HCT116 (cell line): ENCODE data around the gene AUTS2.

Source experiments
- CEBPB ChIP-seq: IDR thresholded peaks from 2 replicates; pipeline ENCODE4 v1.6.1; 2012; ENCODE audit warnings: low read depth
- CTCF ChIP-seq, 3 experiments: fragments of 200-600 bp in 1 of 3; sonication (generic) in 1 of 3; IDR thresholded peaks in 2 of 3; conservative IDR thresholded peaks in 1 of 3; 2 replicates each; pipeline ENCODE4 v1.5.1; 2012 to 2017; ENCODE audit warnings: low read depth in 2 of 3, low read length in 2 of 3, antibody characterized with exemption in 1 of 3, borderline replicate concordance in 1 of 3, control low read depth in 1 of 3, mild to moderate bottlenecking in 1 of 3, mixed read lengths in 1 of 3, mixed run types in 1 of 3, moderate library complexity in 1 of 3; ENCODE audit not compliant: insufficient read depth in 1 of 3
- ELF1 ChIP-seq: IDR thresholded peaks from 2 replicates; pipeline ENCODE4 v1.6.1; 2012; ENCODE audit warnings: low read depth, borderline replicate concordance
- EZH2 ChIP-seq: fragments of 200-600 bp; sonication (generic); IDR thresholded peaks from 2 replicates; pipeline ENCODE4 v1.6.1; 2017; ENCODE audit warnings: antibody characterized with exemption, mixed run types
- MAX ChIP-seq: IDR thresholded peaks from 2 replicates; pipeline ENCODE4 v1.6.1; 2012
- POLR2AphosphoS5 ChIP-seq: IDR thresholded peaks from 2 replicates; pipeline ENCODE4 v1.6.1; 2011; ENCODE audit warnings: mild to moderate bottlenecking, low read depth, low read length, moderate library complexity
- SP1 ChIP-seq: IDR thresholded peaks from 2 replicates; pipeline ENCODE4 v1.6.1; 2012; ENCODE audit warnings: low read depth
- SRF ChIP-seq: IDR thresholded peaks from 2 replicates; pipeline ENCODE4 v1.6.1; 2012; ENCODE audit warnings: low read depth
- TF ChIP-seq, protein P1 (sequence below): IDR thresholded peaks from 2 replicates; pipeline ENCODE4 v1.6.1; 2012; ENCODE audit warnings: low read depth

DNA sequence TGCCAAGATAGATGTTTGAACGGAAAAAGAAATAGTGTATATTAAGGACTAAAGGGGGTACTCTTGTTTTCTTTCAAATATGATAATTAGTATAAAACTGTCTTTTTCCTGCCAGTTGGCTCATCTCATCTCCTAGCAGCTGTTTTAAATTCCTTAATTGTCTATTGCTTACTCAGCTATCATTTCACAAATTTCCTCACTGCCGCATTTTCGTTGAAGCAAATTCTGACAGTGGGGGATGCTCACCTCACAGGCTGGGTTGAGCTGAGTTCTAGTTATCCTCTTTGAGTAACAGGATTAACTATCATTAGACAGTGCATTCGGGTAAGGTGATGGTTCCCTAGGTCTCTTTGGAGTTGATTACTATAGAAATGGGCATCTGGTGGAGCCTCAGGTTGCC is 592.0 kb downstream of the AUTS2 start:
- TF ChIP-seq CTCF (IDR thresholded peaks at IDR 0.05 in 2 of 3, conservative IDR thresholded peaks at IDR 0.05 in 1 of 3; ENCODE audit: borderline replicate concordance in 1 of 3, insufficient read depth in 1 of 3, low read depth in 2 of 3, low read length in 2 of 3) (no peak), SRF (no peak), ELF1 (no peak), POLR2AphosphoS5 (no peak), CEBPB (no peak), EZH2 (no peak), MAX (no peak), SP1 (no peak)
- TF ChIP-seq, protein P1, sequence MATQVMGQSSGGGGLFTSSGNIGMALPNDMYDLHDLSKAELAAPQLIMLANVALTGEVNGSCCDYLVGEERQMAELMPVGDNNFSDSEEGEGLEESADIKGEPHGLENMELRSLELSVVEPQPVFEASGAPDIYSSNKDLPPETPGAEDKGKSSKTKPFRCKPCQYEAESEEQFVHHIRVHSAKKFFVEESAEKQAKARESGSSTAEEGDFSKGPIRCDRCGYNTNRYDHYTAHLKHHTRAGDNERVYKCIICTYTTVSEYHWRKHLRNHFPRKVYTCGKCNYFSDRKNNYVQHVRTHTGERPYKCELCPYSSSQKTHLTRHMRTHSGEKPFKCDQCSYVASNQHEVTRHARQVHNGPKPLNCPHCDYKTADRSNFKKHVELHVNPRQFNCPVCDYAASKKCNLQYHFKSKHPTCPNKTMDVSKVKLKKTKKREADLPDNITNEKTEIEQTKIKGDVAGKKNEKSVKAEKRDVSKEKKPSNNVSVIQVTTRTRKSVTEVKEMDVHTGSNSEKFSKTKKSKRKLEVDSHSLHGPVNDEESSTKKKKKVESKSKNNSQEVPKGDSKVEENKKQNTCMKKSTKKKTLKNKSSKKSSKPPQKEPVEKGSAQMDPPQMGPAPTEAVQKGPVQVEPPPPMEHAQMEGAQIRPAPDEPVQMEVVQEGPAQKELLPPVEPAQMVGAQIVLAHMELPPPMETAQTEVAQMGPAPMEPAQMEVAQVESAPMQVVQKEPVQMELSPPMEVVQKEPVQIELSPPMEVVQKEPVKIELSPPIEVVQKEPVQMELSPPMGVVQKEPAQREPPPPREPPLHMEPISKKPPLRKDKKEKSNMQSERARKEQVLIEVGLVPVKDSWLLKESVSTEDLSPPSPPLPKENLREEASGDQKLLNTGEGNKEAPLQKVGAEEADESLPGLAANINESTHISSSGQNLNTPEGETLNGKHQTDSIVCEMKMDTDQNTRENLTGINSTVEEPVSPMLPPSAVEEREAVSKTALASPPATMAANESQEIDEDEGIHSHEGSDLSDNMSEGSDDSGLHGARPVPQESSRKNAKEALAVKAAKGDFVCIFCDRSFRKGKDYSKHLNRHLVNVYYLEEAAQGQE: no peak
